OCI-LY7 (cell line): Measurements from ENCODE around the gene GALNT14. TPM values are rescaled to one million over a fixed set of nuclear protein-coding genes. Genes with fewer than 3 reads are reported as not detected.

Experiments used
- BruUV-seq: library from RNA; stranded (reverse); fragments of 400-500 nt; replicated peaks from 2 replicates; lab custom pipeline; 2021; lab: Mats Ljungman, UMichigan
- CTCF ChIA-PET: fragments of 300-600 bp; sonication (Branson Sonifier 250); formaldehyde crosslinking; loops from one replicate; lab custom pipeline; 2022; ENCODE audit warnings: antibody characterized with exemption; ENCODE audit not compliant: unreplicated experiment; lab: Charles Lee
- POLR2A ChIA-PET: fragments of 300-600 bp; sonication (Branson Sonifier 250); formaldehyde crosslinking; loops from one replicate; lab custom pipeline; 2022; ENCODE audit warnings: antibody characterized with exemption; lab: Charles Lee
- DNase-seq: peaks from one replicate; pipeline ENCODE4 v3.0.0-alpha.2; 2015; ENCODE audit warnings: low spot score
- H2AFZ ChIP-seq: fragments of 200-600 bp; sonication (generic), shearing (Covaris generic); 2 replicates; pipeline ENCODE4 v1.6.1; 2014; ENCODE audit warnings: mild to moderate bottlenecking, antibody characterized with exemption, low read length, moderate library complexity
- H3K27ac ChIP-seq: fragments of 200-600 bp; sonication (generic); 2 replicates; pipeline ENCODE4 v1.5.1; 2014; ENCODE audit warnings: mixed run types, low read depth, mild to moderate bottlenecking, moderate library complexity, low read length, inconsistent platforms; ENCODE audit not compliant: poor library complexity, severe bottlenecking
- H3K36me3 ChIP-seq: fragments of 200-600 bp; sonication (generic); 2 replicates; pipeline ENCODE4 v1.6.1; 2014; ENCODE audit warnings: mild to moderate bottlenecking, antibody characterized with exemption, low read length, moderate library complexity, mixed read lengths; ENCODE audit not compliant: insufficient read depth
- H3K4me1 ChIP-seq: fragments of 200-600 bp; sonication (generic); 2 replicates; pipeline ENCODE4 v1.5.1; 2014; ENCODE audit warnings: mild to moderate bottlenecking, low read length; ENCODE audit not compliant: insufficient read depth, poor library complexity, severe bottlenecking
- H3K4me2 ChIP-seq: fragments of 200-600 bp; sonication (generic); 2 replicates; pipeline ENCODE4 v1.6.1; 2014; ENCODE audit warnings: mild to moderate bottlenecking, low read length
- H3K4me3 ChIP-seq: fragments of 200-600 bp; sonication (generic); 2 replicates; pipeline ENCODE4 v1.5.1; 2014; ENCODE audit warnings: mild to moderate bottlenecking, low read depth, low read length; ENCODE audit not compliant: poor library complexity, severe bottlenecking
- H3K79me2 ChIP-seq: fragments of 200-600 bp; sonication (generic); 2 replicates; pipeline ENCODE4 v1.6.1; 2016; ENCODE audit warnings: low read depth, mild to moderate bottlenecking, low read length, moderate library complexity, mixed read lengths; ENCODE audit not compliant: insufficient read depth
- H3K9me2 ChIP-seq: fragments of 200-600 bp; sonication (generic); 2 replicates; pipeline ENCODE4 v1.6.1; 2016; ENCODE audit warnings: mild to moderate bottlenecking, low read length, mixed read lengths; ENCODE audit not compliant: insufficient read depth
- H3K9me3 ChIP-seq: fragments of 200-600 bp; sonication (generic); 2 replicates; pipeline ENCODE4 v1.6.1; 2014; ENCODE audit warnings: mild to moderate bottlenecking, mixed run types, low read length, mixed read lengths
- H4K20me1 ChIP-seq: fragments of 200-600 bp; sonication (generic); 2 replicates; pipeline ENCODE4 v1.6.1; 2014; ENCODE audit warnings: mild to moderate bottlenecking, antibody characterized with exemption, low read length, moderate library complexity, mixed read lengths; ENCODE audit not compliant: insufficient read depth
- EZH2phosphoT487 ChIP-seq: fragments of 200-600 bp; sonication (generic); IDR thresholded peaks from 2 replicates; pipeline ENCODE4 v1.6.1; 2018; ENCODE audit warnings: low read depth, borderline replicate concordance, mild to moderate bottlenecking, mixed run types, antibody characterized with exemption, low read length, moderate library complexity, mixed read lengths
- intact Hi-C: fragments of 100-400 bp; cut with micrococcal nuclease; formaldehyde crosslinking; loops from one replicate; pipeline ENCODE4 v1.10.0; 2022; ENCODE audit not compliant: unreplicated experiment
- total RNA-seq, 2 experiments: library from RNA; depleted of rRNA in 1 of 2; stranded (reverse); fragments of >200 nt in 1 of 2; shearing (Covaris generic) in 1 of 2; gene quantifications; 2 replicates each; pipeline ENCODE4 v1.2.3, GENCODE V29; 2014 to 2022
- TF ChIP-seq, protein P1 (sequence below): fragments of 200-600 bp; sonication (generic); conservative IDR thresholded peaks from 2 replicates; pipeline ENCODE4 v1.5.1; 2014; ENCODE audit warnings: mild to moderate bottlenecking, antibody characterized with exemption, low read length, moderate library complexity, mixed read lengths

Gene GALNT14
- total RNA-seq, 2 experiments from 2014 or later: 14.8 to 25.6 TPM

- TF ChIP-seq, protein P1, sequence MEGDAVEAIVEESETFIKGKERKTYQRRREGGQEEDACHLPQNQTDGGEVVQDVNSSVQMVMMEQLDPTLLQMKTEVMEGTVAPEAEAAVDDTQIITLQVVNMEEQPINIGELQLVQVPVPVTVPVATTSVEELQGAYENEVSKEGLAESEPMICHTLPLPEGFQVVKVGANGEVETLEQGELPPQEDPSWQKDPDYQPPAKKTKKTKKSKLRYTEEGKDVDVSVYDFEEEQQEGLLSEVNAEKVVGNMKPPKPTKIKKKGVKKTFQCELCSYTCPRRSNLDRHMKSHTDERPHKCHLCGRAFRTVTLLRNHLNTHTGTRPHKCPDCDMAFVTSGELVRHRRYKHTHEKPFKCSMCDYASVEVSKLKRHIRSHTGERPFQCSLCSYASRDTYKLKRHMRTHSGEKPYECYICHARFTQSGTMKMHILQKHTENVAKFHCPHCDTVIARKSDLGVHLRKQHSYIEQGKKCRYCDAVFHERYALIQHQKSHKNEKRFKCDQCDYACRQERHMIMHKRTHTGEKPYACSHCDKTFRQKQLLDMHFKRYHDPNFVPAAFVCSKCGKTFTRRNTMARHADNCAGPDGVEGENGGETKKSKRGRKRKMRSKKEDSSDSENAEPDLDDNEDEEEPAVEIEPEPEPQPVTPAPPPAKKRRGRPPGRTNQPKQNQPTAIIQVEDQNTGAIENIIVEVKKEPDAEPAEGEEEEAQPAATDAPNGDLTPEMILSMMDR: no peak
- TF ChIP-seq EZH2phosphoT487: no peak
- POLR2A ChIA-PET: no interaction called here
Measured at GRCh38 chr2:31107591-31108300, 30.5 kb downstream of the GALNT14 start.

DNA sequence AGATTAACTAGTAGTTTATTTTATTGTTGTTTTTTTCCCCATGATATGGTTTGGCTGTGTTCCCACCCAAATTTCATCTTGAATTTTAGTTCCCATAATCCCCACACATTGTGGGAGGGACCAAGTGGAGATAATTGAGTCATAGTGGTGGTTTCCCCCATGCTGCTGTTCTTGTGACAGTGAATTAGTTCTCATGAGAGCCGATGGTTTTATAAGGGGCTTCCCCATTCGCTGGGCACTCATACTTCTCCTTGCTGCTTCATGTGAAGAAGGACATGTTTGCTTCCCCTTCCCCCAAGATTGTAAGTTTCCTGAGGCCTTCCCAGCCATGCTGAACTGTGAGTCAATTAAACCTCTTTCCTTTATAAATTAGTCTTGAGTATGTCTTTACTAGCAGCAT, 36.5 kb downstream of the GALNT14 start:
- no peak overlapping the region for H3K27ac ChIP-seq
- peaks cover 2% of the 10 kb centered on the region; the same call in 1 of the 2 replicates for H3K36me3 ChIP-seq
- no peaks in the 10 kb centered on the region for H3K9me3 ChIP-seq
- peaks cover 20% of the 10 kb centered on the region for H3K4me1 ChIP-seq
- H3K4me2 ChIP-seq: no peak overlapping the region
- H3K79me2 ChIP-seq: no peaks in the 10 kb centered on the region
- CTCF ChIA-PET: no interaction called here
- BruUV-seq: no TSS peak
- H2AFZ ChIP-seq: no peak overlapping the region
- no peaks in the 10 kb centered on the region for H4K20me1 ChIP-seq
- TF ChIP-seq EZH2phosphoT487: no peak
- TF ChIP-seq, protein P1: no peak
- no peaks in the 10 kb centered on the region for H3K9me2 ChIP-seq
- POLR2A ChIA-PET: interaction anchor here (0.7 kb wide), 1 partner anchor 317 kb away, joined by 3 read pairs; no protein-coding TSS in a partner anchor
- H3K4me3 ChIP-seq: no peak overlapping the region
- DNase-seq: no peak
- intact Hi-C loops: no loop called here

More at GRCh38 chr2:31107591-31108300, 30.5 kb downstream of the GALNT14 start:
- intact Hi-C loops: no loop called here
- no peaks in the 10 kb centered on the region for H3K9me3 ChIP-seq
- DNase-seq: no peak
- H3K4me3 ChIP-seq: no peak overlapping the region
- no peak overlapping the region for H3K4me2 ChIP-seq
- no peaks in the 10 kb centered on the region for H3K4me1 ChIP-seq
- H3K9me2 ChIP-seq: no peaks in the 10 kb centered on the region
- BruUV-seq: no TSS peak
- no peak overlapping the region for H2AFZ ChIP-seq
- H3K36me3 ChIP-seq: peaks cover 7% of the 10 kb centered on the region; the same call in 1 of the 2 replicates
- CTCF ChIA-PET: no interaction called here
- H4K20me1 ChIP-seq: no peaks in the 10 kb centered on the region
- no peak overlapping the region for H3K27ac ChIP-seq
- no peaks in the 10 kb centered on the region; the same call in 1 of the 2 replicates for H3K79me2 ChIP-seq
